Neuron (in vitro differentiated cells): ENCODE data around the gene E2F3.

ENCODE experiments used
- H2AFZ ChIP-seq: one replicate; pipeline ENCODE4 v1.6.1; 2013; ENCODE audit warnings: low read depth, mild to moderate bottlenecking, inconsistent platforms, low read length, moderate library complexity
- H3K27me3 ChIP-seq: one replicate; pipeline ENCODE4 v1.6.1; 2013; ENCODE audit warnings: low read length; ENCODE audit not compliant: insufficient read depth
- H3K36me3 ChIP-seq: one replicate; pipeline ENCODE4 v1.6.1; 2013; ENCODE audit warnings: low read length; ENCODE audit not compliant: insufficient read depth
- H3K4me1 ChIP-seq: one replicate; pipeline ENCODE4 v1.6.1; 2013; ENCODE audit warnings: low read length; ENCODE audit not compliant: insufficient read depth
- H3K4me3 ChIP-seq: 2 replicates; pipeline ENCODE4 v1.5.1; 2013; ENCODE audit warnings: mild to moderate bottlenecking, low read length, moderate library complexity
- H3K9me3 ChIP-seq: one replicate; pipeline ENCODE4 v1.6.1; 2013; ENCODE audit warnings: low read length

The E2F3 gene

GRCh38 chr6:20404641-20405032 is 3.0 kb downstream of the E2F3 start:
- H3K4me3 ChIP-seq: peak overlapping the region; percentile 67
- peaks cover 14% of the 10 kb centered on the region for H3K4me1 ChIP-seq
- peaks cover 17% of the 10 kb centered on the region for H3K36me3 ChIP-seq
- H2AFZ ChIP-seq: no peak overlapping the region
- no peaks in the 10 kb centered on the region for H3K27me3 ChIP-seq
- H3K9me3 ChIP-seq: no peaks in the 10 kb centered on the region

GRCh38 chr6:20408851-20409250 is 7.2 kb downstream of the E2F3 start:
- Histone ChIP-seq H3K27me3 (no peaks in the 10 kb centered on the region), H3K4me3 (no peak overlapping the region), H3K4me1 (peaks cover 9% of the 10 kb centered on the region), H3K9me3 (no peaks in the 10 kb centered on the region), H3K36me3 (peaks cover 27% of the 10 kb centered on the region), H2AFZ (no peak overlapping the region)

GRCh38 chr6:20409427-20409971 is 7.8 kb downstream of the E2F3 start:
- peaks cover 27% of the 10 kb centered on the region for H3K36me3 ChIP-seq
- H2AFZ ChIP-seq: no peak overlapping the region
- H3K4me3 ChIP-seq: no peak overlapping the region
- H3K4me1 ChIP-seq: peaks cover 7% of the 10 kb centered on the region
- no peaks in the 10 kb centered on the region for H3K9me3 ChIP-seq
- no peaks in the 10 kb centered on the region for H3K27me3 ChIP-seq

GRCh38 chr6:20411544-20411943 is 9.9 kb downstream of the E2F3 start:
- Histone ChIP-seq H2AFZ (no peak overlapping the region), H3K9me3 (no peaks in the 10 kb centered on the region), H3K4me3 (no peak overlapping the region), H3K36me3 (peaks cover 22% of the 10 kb centered on the region), H3K27me3 (no peaks in the 10 kb centered on the region), H3K4me1 (peaks cover 2% of the 10 kb centered on the region)

- Histone ChIP-seq H2AFZ (no peak overlapping the region), H3K4me3 (no peak overlapping the region), H3K4me1 (peaks cover 2% of the 10 kb centered on the region), H3K9me3 (no peaks in the 10 kb centered on the region), H3K27me3 (no peaks in the 10 kb centered on the region), H3K36me3 (peaks cover 19% of the 10 kb centered on the region)
These were observed 10.4 kb downstream of the E2F3 start for GRCh38 chr6:20411953-20412681.

GRCh38 chr6:20412682-20413073 is 11.0 kb downstream of the E2F3 start:
- no peak overlapping the region for H3K4me3 ChIP-seq
- H3K4me1 ChIP-seq: peaks cover 1% of the 10 kb centered on the region
- no peaks in the 10 kb centered on the region for H3K27me3 ChIP-seq
- H3K9me3 ChIP-seq: no peaks in the 10 kb centered on the region
- no peak overlapping the region for H2AFZ ChIP-seq
- H3K36me3 ChIP-seq: peaks cover 18% of the 10 kb centered on the region

GRCh38 chr6:20413826-20414225 is 12.1 kb downstream of the E2F3 start:
- Histone ChIP-seq H3K9me3 (no peaks in the 10 kb centered on the region), H3K36me3 (peaks cover 13% of the 10 kb centered on the region), H2AFZ (no peak overlapping the region), H3K4me1 (no peaks in the 10 kb centered on the region), H3K27me3 (no peaks in the 10 kb centered on the region), H3K4me3 (no peak overlapping the region)

GRCh38 chr6:20414711-20415110 is 13.0 kb downstream of the E2F3 start:
- Histone ChIP-seq H3K4me3 (no peak overlapping the region), H3K36me3 (peaks cover 11% of the 10 kb centered on the region)

GRCh38 chr6:20415304-20415703 is 13.6 kb downstream of the E2F3 start:
- peaks cover 11% of the 10 kb centered on the region for H3K36me3 ChIP-seq
- H3K9me3 ChIP-seq: no peaks in the 10 kb centered on the region
- H3K4me1 ChIP-seq: no peaks in the 10 kb centered on the region
- H3K27me3 ChIP-seq: no peaks in the 10 kb centered on the region
- no peak overlapping the region for H3K4me3 ChIP-seq
- H2AFZ ChIP-seq: no peak overlapping the region

More at GRCh38 chr6:20414711-20415110, 13.0 kb downstream of the E2F3 start:
- H3K27me3 ChIP-seq: no peaks in the 10 kb centered on the region
- H3K4me1 ChIP-seq: no peaks in the 10 kb centered on the region
- H3K9me3 ChIP-seq: no peaks in the 10 kb centered on the region
- no peak overlapping the region for H2AFZ ChIP-seq

GRCh38 chr6:20415712-20416454 is 14.2 kb downstream of the E2F3 start:
- H2AFZ ChIP-seq: no peak overlapping the region
- peaks cover 11% of the 10 kb centered on the region for H3K36me3 ChIP-seq
- H3K4me1 ChIP-seq: no peaks in the 10 kb centered on the region
- H3K9me3 ChIP-seq: no peaks in the 10 kb centered on the region
- no peak overlapping the region for H3K4me3 ChIP-seq
- no peaks in the 10 kb centered on the region for H3K27me3 ChIP-seq

GRCh38 chr6:20416567-20417345 is 15.1 kb downstream of the E2F3 start:
- Histone ChIP-seq H3K27me3 (no peaks in the 10 kb centered on the region), H3K36me3 (peaks cover 5% of the 10 kb centered on the region), H3K4me1 (no peaks in the 10 kb centered on the region)

GRCh38 chr6:20417819-20418218 is 16.1 kb downstream of the E2F3 start:
- no peaks in the 10 kb centered on the region for H3K27me3 ChIP-seq
- H2AFZ ChIP-seq: no peak overlapping the region
- H3K36me3 ChIP-seq: peaks cover 2% of the 10 kb centered on the region
- H3K4me1 ChIP-seq: no peaks in the 10 kb centered on the region
- H3K4me3 ChIP-seq: no peak overlapping the region
- no peaks in the 10 kb centered on the region for H3K9me3 ChIP-seq

More at GRCh38 chr6:20416567-20417345, 15.1 kb downstream of the E2F3 start:
- Histone ChIP-seq H2AFZ (no peak overlapping the region), H3K4me3 (no peak overlapping the region), H3K9me3 (no peaks in the 10 kb centered on the region)
